RWPE2 (cell line): ENCODE measurements around the gene PDIA3.

ENCODE experiments used
- ATAC-seq: fragments of 200-7000 bp; cut with Tn5 transposase; 3 replicates; pipeline ENCODE4 v1.9.1; 2021; ENCODE audit warnings: low read depth
- DNase-seq: peaks from one replicate; pipeline ENCODE4 v3.0.0-alpha.2; 2020; ENCODE audit warnings: low spot score
- H3K27ac ChIP-seq: fragments of 450-650 bp; 2 replicates; pipeline ENCODE4 v1.5.1; 2017; ENCODE audit warnings: mild to moderate bottlenecking; ENCODE audit not compliant: poor library complexity, severe bottlenecking
- H3K27me3 ChIP-seq: fragments of 250-450 bp; sonication (Bioruptor Pico); 2 replicates; pipeline ENCODE4 v1.5.1; 2021; ENCODE audit warnings: mild to moderate bottlenecking, moderate library complexity; ENCODE audit not compliant: insufficient read depth, poor library complexity, severe bottlenecking
- H3K36me3 ChIP-seq: fragments of 250-450 bp; sonication (Bioruptor Pico); 2 replicates; pipeline ENCODE4 v1.5.1; 2020; ENCODE audit warnings: low read depth, mild to moderate bottlenecking, moderate library complexity
- H3K4me1 ChIP-seq: fragments of 250-450 bp; sonication (Bioruptor Pico); 2 replicates; pipeline ENCODE4 v1.5.1; 2021; ENCODE audit warnings: mild to moderate bottlenecking, moderate library complexity; ENCODE audit not compliant: insufficient read depth, poor library complexity, severe bottlenecking
- H3K4me3 ChIP-seq: fragments of 250-450 bp; sonication (Bioruptor Pico); 2 replicates; pipeline ENCODE4 v1.5.1; 2021; ENCODE audit warnings: mild to moderate bottlenecking, moderate library complexity; ENCODE audit not compliant: severe bottlenecking
- H3K9me3 ChIP-seq: fragments of 250-450 bp; sonication (Bioruptor Pico); 2 replicates; pipeline ENCODE4 v1.5.1; 2021; ENCODE audit warnings: mild to moderate bottlenecking, moderate library complexity; ENCODE audit not compliant: severe bottlenecking
- TF ChIP-seq, protein P1 (sequence below): fragments of 450-650 bp; IDR thresholded peaks from one replicate; pipeline ENCODE4 v1.5.1; 2017; ENCODE audit warnings: mild to moderate bottlenecking, moderate library complexity; ENCODE audit not compliant: poor library complexity, severe bottlenecking

The PDIA3 gene

DNA sequence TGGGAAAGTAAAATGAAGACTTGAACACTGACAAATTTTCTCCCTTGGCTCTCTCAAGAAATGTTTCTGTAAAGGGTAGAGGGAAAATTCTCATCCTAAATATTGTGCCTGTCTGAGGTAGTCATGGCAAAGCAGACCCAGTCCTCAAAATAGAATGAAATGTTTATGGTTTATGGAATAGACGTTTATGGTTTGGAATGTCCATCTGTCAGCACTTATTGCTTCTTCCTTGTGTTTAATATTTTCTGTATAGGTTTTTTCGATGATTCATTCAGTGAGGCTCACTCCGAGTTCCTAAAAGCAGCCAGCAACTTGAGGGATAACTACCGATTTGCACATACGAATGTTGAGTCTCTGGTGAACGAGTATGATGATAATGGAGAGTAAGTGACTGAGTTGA, 16.6 kb downstream of the PDIA3 start:
- Histone ChIP-seq H3K27me3 (no peaks in the 10 kb centered on the region), H3K4me3 (no peak overlapping the region), H3K27ac (no peak overlapping the region), H3K9me3 (no peaks in the 10 kb centered on the region), H3K36me3 (peaks cover 100% of the 10 kb centered on the region), H3K4me1 (no peaks in the 10 kb centered on the region)
- TF ChIP-seq, protein P1, sequence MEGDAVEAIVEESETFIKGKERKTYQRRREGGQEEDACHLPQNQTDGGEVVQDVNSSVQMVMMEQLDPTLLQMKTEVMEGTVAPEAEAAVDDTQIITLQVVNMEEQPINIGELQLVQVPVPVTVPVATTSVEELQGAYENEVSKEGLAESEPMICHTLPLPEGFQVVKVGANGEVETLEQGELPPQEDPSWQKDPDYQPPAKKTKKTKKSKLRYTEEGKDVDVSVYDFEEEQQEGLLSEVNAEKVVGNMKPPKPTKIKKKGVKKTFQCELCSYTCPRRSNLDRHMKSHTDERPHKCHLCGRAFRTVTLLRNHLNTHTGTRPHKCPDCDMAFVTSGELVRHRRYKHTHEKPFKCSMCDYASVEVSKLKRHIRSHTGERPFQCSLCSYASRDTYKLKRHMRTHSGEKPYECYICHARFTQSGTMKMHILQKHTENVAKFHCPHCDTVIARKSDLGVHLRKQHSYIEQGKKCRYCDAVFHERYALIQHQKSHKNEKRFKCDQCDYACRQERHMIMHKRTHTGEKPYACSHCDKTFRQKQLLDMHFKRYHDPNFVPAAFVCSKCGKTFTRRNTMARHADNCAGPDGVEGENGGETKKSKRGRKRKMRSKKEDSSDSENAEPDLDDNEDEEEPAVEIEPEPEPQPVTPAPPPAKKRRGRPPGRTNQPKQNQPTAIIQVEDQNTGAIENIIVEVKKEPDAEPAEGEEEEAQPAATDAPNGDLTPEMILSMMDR: no peak
- DNase-seq: no peak
- no peak for ATAC-seq

GRCh38 chr15:43763819-43764446, 17.7 kb downstream of the PDIA3 start:
- Histone ChIP-seq H3K4me1 (no peaks in the 10 kb centered on the region), H3K9me3 (no peaks in the 10 kb centered on the region), H3K27ac (no peak overlapping the region), H3K4me3 (no peak overlapping the region), H3K27me3 (no peaks in the 10 kb centered on the region), H3K36me3 (peaks cover 100% of the 10 kb centered on the region)
- DNase-seq (no peak), ATAC-seq (no peak; the same call in 2 of the 3 replicates)
- TF ChIP-seq, protein P1: no peak

GRCh38 chr15:43769584-43770228, 23.5 kb downstream of the PDIA3 start:
- Histone ChIP-seq H3K4me1 (no peaks in the 10 kb centered on the region), H3K9me3 (no peaks in the 10 kb centered on the region), H3K27ac (no peak overlapping the region), H3K4me3 (no peak overlapping the region), H3K36me3 (peaks cover 92% of the 10 kb centered on the region), H3K27me3 (no peaks in the 10 kb centered on the region)
- DNase-seq (no peak), ATAC-seq (peak; percentile 65)
- TF ChIP-seq, protein P1: peak; percentile 99

DNA sequence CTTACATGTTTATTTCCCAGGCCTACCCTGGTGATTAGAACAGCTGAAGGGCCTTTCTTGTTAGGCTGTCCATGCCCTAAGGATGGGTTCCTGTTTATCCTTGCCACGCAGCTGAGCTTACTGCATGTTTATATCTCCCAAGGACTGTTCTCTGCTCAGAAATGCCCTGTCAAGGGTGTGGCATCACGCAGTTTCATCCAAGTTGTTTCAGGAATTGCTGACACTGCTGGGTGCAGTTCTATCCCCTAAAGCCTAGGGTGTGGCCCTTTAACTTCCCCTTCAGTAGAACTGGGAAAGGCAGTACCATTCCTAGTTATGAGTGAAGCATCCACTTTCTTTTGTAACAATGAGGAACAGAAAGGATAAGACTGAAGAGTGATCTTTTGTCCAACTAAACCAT, 25.6 kb downstream of the PDIA3 start:
- no peak for ATAC-seq
- no peaks in the 10 kb centered on the region for H3K4me1 ChIP-seq

More for the DNA sequence above, 25.6 kb downstream of the PDIA3 start:
- Histone ChIP-seq H3K27me3 (no peaks in the 10 kb centered on the region), H3K27ac (no peak overlapping the region), H3K9me3 (no peaks in the 10 kb centered on the region), H3K4me3 (no peak overlapping the region), H3K36me3 (peaks cover 71% of the 10 kb centered on the region)
- TF ChIP-seq, protein P1: no peak
- no peak for DNase-seq
